Endodermal cell (in vitro differentiated cells): Measurements from ENCODE around the gene CDH4. TPM values are rescaled to one million over a fixed set of nuclear protein-coding genes. Genes with fewer than 3 reads are reported as not detected.

Source experiments
- DNase-seq: peaks from one replicate; pipeline ENCODE4 v3.0.0-alpha.2; 2017
- H3K27ac ChIP-seq: 2 replicates; pipeline ENCODE4 v1.5.1; 2013; ENCODE audit warnings: mild to moderate bottlenecking, low read depth, low read length, moderate library complexity
- H3K27me3 ChIP-seq: 2 replicates; pipeline ENCODE4 v1.6.1; 2013; ENCODE audit warnings: mild to moderate bottlenecking, low read length, moderate library complexity; ENCODE audit not compliant: insufficient read depth, control insufficient read depth, poor library complexity, severe bottlenecking
- H3K36me3 ChIP-seq: 2 replicates; pipeline ENCODE4 v1.7.0; 2013; ENCODE audit warnings: mild to moderate bottlenecking, low read length, moderate library complexity; ENCODE audit not compliant: control insufficient read depth, insufficient read depth
- H3K4me1 ChIP-seq: one replicate; pipeline ENCODE4 v1.7.0; 2013; ENCODE audit warnings: low read length; ENCODE audit not compliant: control insufficient read depth, insufficient read depth
- H3K4me3 ChIP-seq: 2 replicates; pipeline ENCODE4 v1.5.1; 2013; ENCODE audit warnings: mild to moderate bottlenecking, low read length, moderate library complexity
- H3K9ac ChIP-seq: 2 replicates; pipeline ENCODE4 v1.6.1; 2013; ENCODE audit warnings: mild to moderate bottlenecking, low read length, moderate library complexity; ENCODE audit not compliant: poor library complexity, severe bottlenecking; ENCODE audit errors: extremely low read depth
- H3K9me3 ChIP-seq: 2 replicates; pipeline ENCODE4 v1.6.1; 2013; ENCODE audit warnings: mild to moderate bottlenecking, low read length, moderate library complexity; ENCODE audit not compliant: control insufficient read depth
- H3K27ac Mint-ChIP-seq: 2 replicates; pipeline ENCODE4 v1.8.0; 2020; ENCODE audit warnings: mixed read lengths
- H3K27me3 Mint-ChIP-seq: 2 replicates; pipeline ENCODE4 v1.8.0; 2021; ENCODE audit warnings: mild to moderate bottlenecking, mixed read lengths; ENCODE audit not compliant: insufficient read depth
- H3K36me3 Mint-ChIP-seq: 2 replicates; pipeline ENCODE4 v1.8.0; 2020; ENCODE audit warnings: low read depth, mixed read lengths
- H3K4me1 Mint-ChIP-seq: 2 replicates; pipeline ENCODE4 v1.8.0; 2020; ENCODE audit warnings: mixed read lengths
- H3K4me3 Mint-ChIP-seq: 2 replicates; pipeline ENCODE4 v1.8.0; 2020; ENCODE audit warnings: mild to moderate bottlenecking, moderate library complexity, mixed read lengths
- H3K9me3 Mint-ChIP-seq: 2 replicates; pipeline ENCODE4 v1.8.0; 2020; ENCODE audit warnings: mild to moderate bottlenecking, mixed read lengths
- CTCF ChIP-seq: fragments of 200-600 bp; sonication (generic); conservative IDR thresholded peaks from 2 replicates; pipeline ENCODE4 v1.5.0; 2021; ENCODE audit warnings: antibody characterized with exemption, mild to moderate bottlenecking
- WGBS, 2 experiments: methylation state at CpG; one replicate each; pipeline versions ENCODE4 v1.1.5 to v1.1.7; 2013; ENCODE audit warnings: missing lambda C conversion rate in 2 of 2, mixed read lengths in 1 of 2; ENCODE audit not compliant: insufficient coverage in 1 of 2, insufficient read length in 1 of 2; 5-methylcytosine and 5-hydroxymethylcytosine counted together
- total RNA-seq, 2 donors: library from RNA; stranded (reverse); fragmentation: NEBNext Ultra II Directional in 1 of 2; extraction: Animal tissue kit (Norgen Biotek cat#: 25700) in 1 of 2; gene quantifications; 2 replicates in 1 of 2; 3 replicates in 1 of 2; pipeline ENCODE4 v1.2.1, GENCODE V29; 2021

The CDH4 gene
- total RNA-seq, 2 donors from 2014 or later: 1.8 to 5.8 TPM

- Mint-ChIP-seq H3K36me3 (no peaks in the 10 kb centered on the region), H3K4me1 (peaks cover 4% of the 10 kb centered on the region), H3K27me3 (peaks cover 85% of the 10 kb centered on the region), H3K27ac (no peak overlapping the region), H3K9me3 (peaks cover 19% of the 10 kb centered on the region), H3K4me3 (no peak overlapping the region)
- Histone ChIP-seq H3K9ac (no peak overlapping the region), H3K36me3 (no peaks in the 10 kb centered on the region), H3K4me1 (no peaks in the 10 kb centered on the region), H3K9me3 (no peaks in the 10 kb centered on the region), H3K4me3 (no peak overlapping the region), H3K27me3 (no peaks in the 10 kb centered on the region), H3K27ac (no peak overlapping the region)
- 68% methylated on average over 4 of the region's 4 CpGs; no CpG with 5 or more reads in 1 of the 2 experiments for WGBS, 2 experiments
- no peak for TF ChIP-seq CTCF
- no peak for DNase-seq
These were observed 13.2 kb upstream of the CDH4 start for GRCh38 chr20:61238813-61239212.

- TF ChIP-seq CTCF: no peak
These were observed 11.2 kb upstream of the CDH4 start for GRCh38 chr20:61240814-61241213.

GRCh38 chr20:61244213-61244612 lies 7.8 kb upstream of the CDH4 start:
- Histone ChIP-seq H3K36me3 (no peaks in the 10 kb centered on the region), H3K9me3 (no peaks in the 10 kb centered on the region), H3K4me3 (no peak overlapping the region), H3K27ac (no peak overlapping the region), H3K27me3 (peaks cover 26% of the 10 kb centered on the region), H3K4me1 (no peaks in the 10 kb centered on the region), H3K9ac (no peak overlapping the region)
- H3K4me3 Mint-ChIP-seq: no peak overlapping the region
- no peak overlapping the region for H3K27ac Mint-ChIP-seq
- TF ChIP-seq CTCF: no peak
- peaks cover 19% of the 10 kb centered on the region for H3K9me3 Mint-ChIP-seq
- no peaks in the 10 kb centered on the region for H3K36me3 Mint-ChIP-seq
- 88 to 94% methylated on average over 7 to 8 of the region's 8 CpGs for WGBS, 2 experiments
- H3K27me3 Mint-ChIP-seq: peaks cover 93% of the 10 kb centered on the region
- H3K4me1 Mint-ChIP-seq: no peaks in the 10 kb centered on the region
- no peak for DNase-seq

More at GRCh38 chr20:61240814-61241213, 11.2 kb upstream of the CDH4 start:
- H3K36me3 Mint-ChIP-seq: no peaks in the 10 kb centered on the region
- peaks cover 19% of the 10 kb centered on the region for H3K9me3 Mint-ChIP-seq
- no peak overlapping the region for H3K9ac ChIP-seq
- no peaks in the 10 kb centered on the region for H3K4me1 ChIP-seq
- no peaks in the 10 kb centered on the region for H3K36me3 ChIP-seq
- no peak overlapping the region for H3K27ac Mint-ChIP-seq
- no peak overlapping the region for H3K4me3 ChIP-seq
- H3K9me3 ChIP-seq: no peaks in the 10 kb centered on the region
- DNase-seq: no peak
- peaks cover 4% of the 10 kb centered on the region for H3K4me1 Mint-ChIP-seq
- no peak overlapping the region for H3K4me3 Mint-ChIP-seq
- no peak overlapping the region for H3K27ac ChIP-seq
- 78 to 85% methylated on average over 2 to 3 of the region's 3 CpGs for WGBS, 2 experiments
- H3K27me3 ChIP-seq: peaks cover 6% of the 10 kb centered on the region
- H3K27me3 Mint-ChIP-seq: peaks cover 88% of the 10 kb centered on the region
